Esophagus squamous epithelium (tissue), 4 donors: ENCODE measurements around the gene FOXO4.

ENCODE experiments used
- CTCF ChIP-seq, 6 experiments: fragments of 450-650 bp in 4 of 6; fragments of 200-600 bp in 2 of 6; sonication (generic) in 2 of 6; IDR thresholded peaks; one replicate each; pipeline ENCODE4 v1.5.1; 2016 to 2019; ENCODE audit warnings: antibody characterized with exemption in 6 of 6, mild to moderate bottlenecking in 4 of 6, moderate library complexity in 4 of 6
- POLR2A ChIP-seq, 4 donors: fragments of 450-650 bp; IDR thresholded peaks; one replicate each; pipeline ENCODE4 v1.6.1; 2017; ENCODE audit warnings: antibody characterized with exemption in 4 of 4, mild to moderate bottlenecking in 4 of 4, moderate library complexity in 3 of 4

DNA sequence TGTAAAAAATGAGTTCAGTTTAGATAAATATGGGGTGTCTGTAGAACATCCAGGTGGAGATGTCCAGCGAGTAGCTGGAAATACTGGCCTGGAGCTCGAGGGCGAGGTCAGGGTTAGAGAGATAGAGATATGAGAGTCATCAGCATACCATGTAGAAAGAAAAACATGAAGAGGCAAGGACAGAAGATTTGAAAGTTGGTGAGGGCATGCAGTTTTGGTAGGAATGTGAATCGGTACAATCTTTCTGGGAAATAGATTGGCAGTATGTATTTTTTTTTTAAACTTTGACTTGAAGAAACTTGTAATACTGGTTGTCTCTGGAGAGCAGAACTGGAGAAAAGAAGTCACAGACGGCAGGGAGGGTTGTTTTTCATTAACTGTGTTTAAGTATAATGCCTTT is 25.1 kb upstream of the FOXO4 start:
- TF ChIP-seq CTCF (IDR thresholded peaks at IDR 0.05): no peak
- no peak for TF ChIP-seq POLR2A (IDR thresholded peaks at IDR 0.05)
